ENCODE data around the gene EPB41L4A. TPM values are rescaled to one million over a fixed set of nuclear protein-coding genes. Genes with fewer than 3 reads are reported as not detected.
"Not testable (repeated sequence)": the region's sequence is repeated elsewhere in the genome, so short reads cannot be mapped to it uniquely, and the experiment has no call there.

EPB41L4A gene
- total RNA-seq, 1 donor from 2014 or later: 11.1 TPM

- no peak for FAIRE-seq
- Histone ChIP-seq H3K79me2 (ENCODE audit: insufficient read depth, low read length) (no peaks in the 10 kb centered on the region), H4K20me1 (ENCODE audit: insufficient read depth, low read length) (no peaks in the 10 kb centered on the region), H2AFZ (ENCODE audit: low read depth, low read length) (no peak overlapping the region), H3K4me2 (ENCODE audit: low read length) (no peak overlapping the region), H3K9me3 (ENCODE audit: insufficient read depth, low read depth, low read length) (no peaks in the 10 kb centered on the region), H3K36me3 (ENCODE audit: insufficient read depth, low read length) (no peaks in the 10 kb centered on the region), H3K9ac (ENCODE audit: low read length) (no peak overlapping the region), H3K4me3 (ENCODE audit: insufficient read depth, low read depth, low read length) (no peak overlapping the region), H3K27me3 (ENCODE audit: insufficient read depth, low read length) (no peaks in the 10 kb centered on the region), H3K27ac (ENCODE audit: low read depth, low read length) (no peak overlapping the region), H3K4me1 (ENCODE audit: insufficient read depth, low read length) (no peaks in the 10 kb centered on the region)
- H3K4me1 Mint-ChIP-seq (ENCODE audit: low read depth, unreplicated experiment): no peaks in the 10 kb centered on the region
- H3K36me3 Mint-ChIP-seq (ENCODE audit: low read depth, unreplicated experiment): no peaks in the 10 kb centered on the region
- DNase-seq (ENCODE audit: low read depth): no peak
- H3K27ac Mint-ChIP-seq (ENCODE audit: unreplicated experiment): no peak overlapping the region
- H3K9me3 Mint-ChIP-seq (ENCODE audit: unreplicated experiment): no peaks in the 10 kb centered on the region
- TF ChIP-seq CTCF (IDR thresholded peaks at IDR 0.05; ENCODE audit: insufficient read depth, low read depth, low read length): no peak
- TF ChIP-seq EZH2 (IDR thresholded peaks at IDR 0.05; ENCODE audit: insufficient read depth, low read length): no peak
- H3K4me3 Mint-ChIP-seq (ENCODE audit: unreplicated experiment): no peak overlapping the region
- H3K27me3 Mint-ChIP-seq (ENCODE audit: low read depth, unreplicated experiment): no peaks in the 10 kb centered on the region
Observed at GRCh38 chr5:112367400-112367799, 51.7 kb downstream of the EPB41L4A start.

- Mint-ChIP-seq H3K27me3 (ENCODE audit: low read depth, unreplicated experiment) (no peaks in the 10 kb centered on the region), H3K4me3 (ENCODE audit: unreplicated experiment) (no peak overlapping the region), H3K4me1 (ENCODE audit: low read depth, unreplicated experiment) (no peaks in the 10 kb centered on the region), H3K27ac (ENCODE audit: unreplicated experiment) (no peak overlapping the region), H3K36me3 (ENCODE audit: low read depth, unreplicated experiment) (no peaks in the 10 kb centered on the region), H3K9me3 (ENCODE audit: unreplicated experiment) (no peaks in the 10 kb centered on the region)
- Histone ChIP-seq H3K27me3 (ENCODE audit: insufficient read depth, low read length) (no peaks in the 10 kb centered on the region), H3K9me3 (ENCODE audit: insufficient read depth, low read depth, low read length) (no peaks in the 10 kb centered on the region), H3K79me2 (ENCODE audit: insufficient read depth, low read length) (no peaks in the 10 kb centered on the region), H3K4me3 (ENCODE audit: insufficient read depth, low read depth, low read length) (no peak overlapping the region), H2AFZ (ENCODE audit: low read depth, low read length) (no peak overlapping the region), H3K36me3 (ENCODE audit: insufficient read depth, low read length) (no peaks in the 10 kb centered on the region), H3K4me2 (ENCODE audit: low read length) (no peak overlapping the region), H3K4me1 (ENCODE audit: insufficient read depth, low read length) (no peaks in the 10 kb centered on the region), H3K27ac (ENCODE audit: low read depth, low read length) (no peak overlapping the region), H4K20me1 (ENCODE audit: insufficient read depth, low read length) (no peaks in the 10 kb centered on the region), H3K9ac (ENCODE audit: low read length) (no peak overlapping the region)
- FAIRE-seq: no peak
- no peak for DNase-seq (ENCODE audit: low read depth)
- TF ChIP-seq CTCF (IDR thresholded peaks at IDR 0.05; ENCODE audit: insufficient read depth, low read depth, low read length): peak; percentile 5
- TF ChIP-seq EZH2 (IDR thresholded peaks at IDR 0.05; ENCODE audit: insufficient read depth, low read length): no peak
Observed at GRCh38 chr5:112366987-112367386, 52.1 kb downstream of the EPB41L4A start.

GRCh38 chr5:112360740-112361139 lies 58.3 kb downstream of the EPB41L4A start:
- H3K27me3 Mint-ChIP-seq (ENCODE audit: low read depth, unreplicated experiment); H3K9me3 Mint-ChIP-seq (ENCODE audit: unreplicated experiment); H3K36me3 Mint-ChIP-seq (ENCODE audit: low read depth, unreplicated experiment); H2AFZ ChIP-seq (ENCODE audit: low read depth, low read length); H3K36me3 ChIP-seq (ENCODE audit: insufficient read depth, low read length); H3K4me1 Mint-ChIP-seq (ENCODE audit: low read depth, unreplicated experiment); H3K79me2 ChIP-seq (ENCODE audit: insufficient read depth, low read length); H3K27ac ChIP-seq (ENCODE audit: low read depth, low read length); DNase-seq (ENCODE audit: low read depth); H4K20me1 ChIP-seq (ENCODE audit: insufficient read depth, low read length); H3K27ac Mint-ChIP-seq (ENCODE audit: unreplicated experiment); H3K9me3 ChIP-seq (ENCODE audit: insufficient read depth, low read depth, low read length); FAIRE-seq; H3K4me3 ChIP-seq (ENCODE audit: insufficient read depth, low read depth, low read length); H3K4me2 ChIP-seq (ENCODE audit: low read length); H3K9ac ChIP-seq (ENCODE audit: low read length); H3K27me3 ChIP-seq (ENCODE audit: insufficient read depth, low read length); H3K4me3 Mint-ChIP-seq (ENCODE audit: unreplicated experiment); H3K4me1 ChIP-seq (ENCODE audit: insufficient read depth, low read length): not testable (repeated sequence)
